Activated CD8-positive, alpha-beta T cell treated with anti-CD3 and anti-CD28 coated beads for 36 hours (primary cell): ENCODE data around the gene DNMT3A. TPM values are rescaled to one million over a fixed set of nuclear protein-coding genes. Genes with fewer than 3 reads are reported as not detected.

Experiments
- ATAC-seq: fragments of 200-7000 bp; cut with Tn5 transposase; one replicate; pipeline ENCODE4 v1.10.0; 2021; ENCODE audit warnings: mild to moderate bottlenecking, moderate library complexity
- CTCF ChIA-PET: fragments of 350-600 bp; sonication (Branson Sonifier 250); formaldehyde crosslinking; loops from one replicate; lab custom pipeline; 2021; ENCODE audit warnings: antibody characterized with exemption; lab: Charles Lee
- POLR2A ChIA-PET: fragments of 350-600 bp; sonication (Branson Sonifier 250); formaldehyde crosslinking; loops from one replicate; lab custom pipeline; 2021; ENCODE audit warnings: antibody characterized with exemption; lab: Charles Lee
- DNase-seq: peaks from one replicate; pipeline ENCODE4 v3.0.0-alpha.2; 2020
- H3K27ac Mint-ChIP-seq: one replicate; pipeline ENCODE4 v1.8.0; 2021; ENCODE audit warnings: mild to moderate bottlenecking, mixed read lengths
- H3K27me3 Mint-ChIP-seq: one replicate; pipeline ENCODE4 v1.8.0; 2021; ENCODE audit warnings: mixed read lengths
- H3K36me3 Mint-ChIP-seq: one replicate; pipeline ENCODE4 v1.8.0; 2021; ENCODE audit warnings: low read depth, mixed read lengths
- H3K4me1 Mint-ChIP-seq: one replicate; pipeline ENCODE4 v1.8.0; 2021; ENCODE audit warnings: low read depth, mixed read lengths
- H3K4me3 Mint-ChIP-seq: one replicate; pipeline ENCODE4 v1.8.0; 2021; ENCODE audit warnings: mild to moderate bottlenecking, moderate library complexity, mixed read lengths
- H3K9me3 Mint-ChIP-seq: one replicate; pipeline ENCODE4 v1.8.0; 2021; ENCODE audit warnings: mixed read lengths
- intact Hi-C: fragments of 100-400 bp; cut with micrococcal nuclease; formaldehyde crosslinking; loops from one replicate; pipeline ENCODE4 v1.10.0; 2022
- total RNA-seq, 2 experiments: library from RNA; stranded (reverse); gene quantifications; one replicate each; pipeline ENCODE4 v1.2.3, GENCODE V29; 2021
- TF ChIP-seq, protein P1 (sequence below): fragments of 200-600 bp; IDR thresholded peaks from one replicate; pipeline ENCODE4 v1.8.0; 2022; ENCODE audit warnings: antibody characterized with exemption, mild to moderate bottlenecking

DNMT3A gene
- total RNA-seq, 2 experiments from 2014 or later = 84.8 to 97.8 TPM

DNA sequence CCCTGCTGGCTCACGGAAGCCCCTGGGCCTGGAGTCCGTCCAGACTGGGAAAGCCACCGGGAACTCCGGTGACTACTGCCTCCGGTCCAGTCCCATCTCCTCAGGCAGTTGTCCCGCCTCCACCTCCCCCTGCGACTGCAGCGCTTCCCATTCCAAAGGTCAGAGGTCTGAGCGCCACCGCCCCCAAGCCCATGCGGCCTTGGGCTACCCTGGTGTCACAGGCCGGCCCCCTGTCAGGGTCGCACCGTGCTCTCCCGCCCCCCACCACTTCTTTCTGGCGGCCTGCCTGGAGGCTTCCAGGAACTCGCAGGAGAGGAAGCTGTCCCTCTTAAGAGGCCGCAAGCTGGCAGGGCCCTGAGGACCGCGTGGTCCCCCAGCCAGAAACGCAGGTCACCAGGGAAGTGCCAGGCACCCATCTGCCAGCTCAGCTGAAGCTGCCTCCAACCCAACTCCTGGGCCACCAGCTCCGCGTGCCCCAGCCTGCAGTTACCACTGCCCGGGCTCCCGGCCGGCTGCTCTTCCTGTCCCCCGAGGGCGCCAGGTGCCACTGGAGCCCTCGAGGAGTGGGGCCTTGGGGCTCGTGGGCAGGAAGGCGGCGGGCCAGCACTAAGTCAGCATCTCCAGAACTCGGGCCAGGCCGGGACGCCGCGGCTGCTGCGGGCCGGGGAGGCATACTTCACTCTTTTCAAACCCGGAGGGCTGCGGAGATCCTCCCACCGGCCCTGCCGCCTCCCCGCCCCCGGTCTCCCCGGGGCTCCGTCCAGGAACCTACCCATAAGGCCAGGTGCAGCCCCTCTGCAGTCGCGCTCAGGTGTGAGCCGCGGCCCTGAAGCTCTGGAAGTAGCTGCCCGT is 90.1 kb downstream of the DNMT3A start:
- TF ChIP-seq, protein P1, sequence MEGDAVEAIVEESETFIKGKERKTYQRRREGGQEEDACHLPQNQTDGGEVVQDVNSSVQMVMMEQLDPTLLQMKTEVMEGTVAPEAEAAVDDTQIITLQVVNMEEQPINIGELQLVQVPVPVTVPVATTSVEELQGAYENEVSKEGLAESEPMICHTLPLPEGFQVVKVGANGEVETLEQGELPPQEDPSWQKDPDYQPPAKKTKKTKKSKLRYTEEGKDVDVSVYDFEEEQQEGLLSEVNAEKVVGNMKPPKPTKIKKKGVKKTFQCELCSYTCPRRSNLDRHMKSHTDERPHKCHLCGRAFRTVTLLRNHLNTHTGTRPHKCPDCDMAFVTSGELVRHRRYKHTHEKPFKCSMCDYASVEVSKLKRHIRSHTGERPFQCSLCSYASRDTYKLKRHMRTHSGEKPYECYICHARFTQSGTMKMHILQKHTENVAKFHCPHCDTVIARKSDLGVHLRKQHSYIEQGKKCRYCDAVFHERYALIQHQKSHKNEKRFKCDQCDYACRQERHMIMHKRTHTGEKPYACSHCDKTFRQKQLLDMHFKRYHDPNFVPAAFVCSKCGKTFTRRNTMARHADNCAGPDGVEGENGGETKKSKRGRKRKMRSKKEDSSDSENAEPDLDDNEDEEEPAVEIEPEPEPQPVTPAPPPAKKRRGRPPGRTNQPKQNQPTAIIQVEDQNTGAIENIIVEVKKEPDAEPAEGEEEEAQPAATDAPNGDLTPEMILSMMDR = no peak
- intact Hi-C loops = no loop called here
- H3K4me3 Mint-ChIP-seq = peak overlapping the region; percentile 87
- H3K36me3 Mint-ChIP-seq = peaks cover 63% of the 10 kb centered on the region
- CTCF ChIA-PET = interaction anchor here (1.3 to 1.8 kb wide), 6 partner anchors 12 to 275 kb away, joined by 3 to 7 read pairs (median 5); no protein-coding TSS in a partner anchor
- H3K27ac Mint-ChIP-seq = peak overlapping the region; percentile 91
- no peaks in the 10 kb centered on the region for H3K9me3 Mint-ChIP-seq
- peak; percentile 66 for DNase-seq
- no peaks in the 10 kb centered on the region for H3K27me3 Mint-ChIP-seq
- peak; percentile 58 for ATAC-seq
- POLR2A ChIA-PET = interaction anchor here (0.6 to 1.4 kb wide), 12 partner anchors 9 to 93 kb away, joined by 3 to 12 read pairs (median 4); no protein-coding TSS in a partner anchor
- peaks cover 34% of the 10 kb centered on the region for H3K4me1 Mint-ChIP-seq

DNA sequence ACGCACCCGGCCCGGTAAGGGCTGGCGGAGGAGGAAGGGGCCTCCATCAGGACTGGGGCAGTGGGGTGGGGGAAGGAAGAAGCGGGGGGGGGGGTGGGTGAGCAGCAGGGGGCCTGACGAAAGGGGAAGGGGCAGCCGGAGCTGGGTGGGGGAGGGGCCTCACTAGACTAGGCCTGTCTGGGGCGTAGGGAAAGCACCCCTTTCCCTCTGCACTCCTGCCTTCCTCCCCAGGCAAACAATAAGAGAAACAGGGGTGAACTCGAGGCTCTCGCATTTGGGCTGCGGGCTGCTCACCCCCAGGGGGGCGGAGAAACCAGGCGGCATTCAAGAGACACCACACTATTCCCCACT is 90.7 kb downstream of the DNMT3A start:
- Mint-ChIP-seq H3K4me1 (peaks cover 29% of the 10 kb centered on the region), H3K4me3 (peak overlapping the region; percentile 87), H3K36me3 (peaks cover 61% of the 10 kb centered on the region), H3K27me3 (no peaks in the 10 kb centered on the region), H3K27ac (peak overlapping the region; percentile 91), H3K9me3 (no peaks in the 10 kb centered on the region)
- peak; percentile 43 for ATAC-seq
- TF ChIP-seq, protein P1 = no peak
- DNase-seq = peak; percentile 50
- intact Hi-C loops = no loop called here
- ChIA-PET CTCF (interaction anchor here (0.7 to 1.9 kb wide), 9 partner anchors 11 to 275 kb away, joined by 3 to 11 read pairs (median 5); no protein-coding TSS in a partner anchor), POLR2A (interaction anchor here (0.6 to 1.6 kb wide), 14 partner anchors 8 to 93 kb away, joined by 3 to 6 read pairs (median 4); no protein-coding TSS in a partner anchor)

DNA sequence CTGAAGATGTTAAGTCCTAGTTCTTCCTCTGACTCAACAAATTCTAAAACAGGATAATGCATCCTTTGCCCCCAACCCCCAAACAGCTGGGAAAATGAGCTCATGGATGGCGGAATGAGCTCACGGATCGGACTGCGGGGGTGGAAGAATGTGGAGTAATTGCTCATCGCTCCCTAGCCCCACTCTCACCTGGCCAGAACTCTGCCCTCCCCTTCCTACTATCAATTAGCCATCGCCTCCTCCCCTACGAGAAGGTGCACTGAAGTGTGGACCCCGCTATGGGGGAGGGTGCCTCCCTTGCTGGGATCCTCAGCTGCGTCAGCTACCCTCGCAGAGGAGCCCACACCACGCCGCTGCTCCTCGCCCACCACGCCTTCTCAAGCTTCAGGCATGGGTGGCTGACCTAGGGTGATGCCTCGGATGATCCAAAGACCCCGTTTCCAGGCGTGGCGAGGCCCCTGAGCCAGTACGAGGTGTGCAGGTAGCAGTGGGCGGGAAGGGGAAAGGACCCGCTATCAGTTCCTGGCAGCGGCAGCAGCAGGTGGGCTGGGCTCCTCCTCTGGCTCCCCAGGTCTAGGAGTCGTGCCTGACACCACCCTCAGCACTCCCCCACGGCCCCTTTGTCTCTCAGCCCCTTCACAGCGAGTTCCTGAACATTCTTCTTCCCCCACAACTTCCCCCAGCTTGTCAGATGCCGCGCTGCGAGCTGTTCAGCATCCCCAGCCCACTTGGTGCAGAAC is 91.2 kb downstream of the DNMT3A start:
- CTCF ChIA-PET = interaction anchor here (0.7 to 1.9 kb wide), 8 partner anchors 11 to 274 kb away, joined by 3 to 11 read pairs (median 4); no protein-coding TSS in a partner anchor
- H3K4me3 Mint-ChIP-seq = peak overlapping the region; percentile 87
- peaks cover 61% of the 10 kb centered on the region for H3K36me3 Mint-ChIP-seq
- POLR2A ChIA-PET = interaction anchor here (0.5 to 1.6 kb wide), 10 partner anchors 8 to 172 kb away, joined by 3 to 6 read pairs (median 3); no protein-coding TSS in a partner anchor
- ATAC-seq (peak; percentile 37), DNase-seq (peak; percentile 61)
- peak overlapping the region; percentile 91 for H3K27ac Mint-ChIP-seq
- no peaks in the 10 kb centered on the region for H3K9me3 Mint-ChIP-seq
- H3K4me1 Mint-ChIP-seq = peaks cover 24% of the 10 kb centered on the region
- H3K27me3 Mint-ChIP-seq = no peaks in the 10 kb centered on the region
- TF ChIP-seq, protein P1 = no peak
- intact Hi-C loops = no loop called here

DNA sequence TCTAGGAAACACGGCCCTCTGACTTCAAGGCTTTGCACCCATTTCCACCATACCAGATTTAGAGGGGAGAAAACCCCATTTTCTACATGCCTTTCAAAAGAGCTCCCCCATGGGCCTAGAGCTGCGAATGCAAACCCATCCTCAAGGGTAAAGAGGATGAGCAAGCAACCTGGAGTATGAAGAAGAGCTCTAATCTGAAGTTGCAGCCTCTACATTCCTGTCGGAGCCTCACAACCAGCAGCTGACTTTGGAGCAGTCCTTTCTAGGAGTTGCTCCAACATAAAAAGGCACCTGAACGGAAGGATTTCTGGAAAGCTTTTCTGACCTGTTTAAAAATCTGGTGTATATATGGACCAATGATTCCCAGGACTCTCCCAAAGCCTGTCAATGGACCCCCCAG is 91.9 kb downstream of the DNMT3A start:
- TF ChIP-seq, protein P1 = no peak
- H3K4me3 Mint-ChIP-seq = peak overlapping the region; percentile 87
- DNase-seq (no peak), ATAC-seq (no peak)
- H3K4me1 Mint-ChIP-seq = peaks cover 24% of the 10 kb centered on the region
- no peaks in the 10 kb centered on the region for H3K27me3 Mint-ChIP-seq
- CTCF ChIA-PET = interaction anchor here (1.1 to 1.9 kb wide), 5 partner anchors 11 to 127 kb away, joined by 3 to 11 read pairs (median 7); no protein-coding TSS in a partner anchor
- H3K27ac Mint-ChIP-seq = peak overlapping the region; percentile 91
- H3K36me3 Mint-ChIP-seq = peaks cover 57% of the 10 kb centered on the region
- H3K9me3 Mint-ChIP-seq = no peaks in the 10 kb centered on the region
- intact Hi-C loops = no loop called here
- POLR2A ChIA-PET = interaction anchor here (0.5 to 1.6 kb wide), 9 partner anchors 8 to 171 kb away, joined by 3 to 6 read pairs (median 3); no protein-coding TSS in a partner anchor
